OCI-LY1 (cell line): ENCODE data around the gene UBE2G2.

ENCODE experiments used
- CTCF ChIP-seq: fragments of 200-600 bp; sonication (generic), shearing (Covaris generic); IDR thresholded peaks from 2 replicates; pipeline ENCODE4 v1.5.1; 2017; ENCODE audit warnings: mild to moderate bottlenecking, antibody characterized with exemption, low read length, moderate library complexity, mixed read lengths
- EZH2 ChIP-seq: fragments of 200-600 bp; sonication (generic), shearing (Covaris generic); IDR thresholded peaks from 2 replicates; pipeline ENCODE4 v1.8.0; 2017; ENCODE audit warnings: borderline replicate concordance, mixed run types, mild to moderate bottlenecking, antibody characterized with exemption, low read length, moderate library complexity, mixed read lengths

GRCh38 chr21:44767834-44768831, 33.5 kb downstream of the UBE2G2 start:
- TF ChIP-seq CTCF: no peak
- no peak for TF ChIP-seq EZH2
